PC-3 (cell line): ENCODE results near the gene OR2T12. TPM values are rescaled to one million over a fixed set of nuclear protein-coding genes. Genes with fewer than 3 reads are reported as not detected.
A peak's percentile ranks its signal among the peaks of the same experiment; 100 is the strongest.

ENCODE experiments used
- ATAC-seq: fragments of 200-7000 bp; cut with Tn5 transposase; 2 replicates; pipeline ENCODE4 v1.9.1; 2020; ENCODE audit warnings: mild to moderate bottlenecking, moderate library complexity
- BruUV-seq: library from RNA; stranded (reverse); fragments of 400-500 nt; replicated peaks from 2 replicates; lab custom pipeline; 2021; lab: Mats Ljungman, UMichigan
- CTCF ChIA-PET: fragments of 300-600 bp; sonication (Branson Sonifier 250); formaldehyde crosslinking; loops from one replicate; lab custom pipeline; 2022; ENCODE audit warnings: antibody characterized with exemption; lab: Charles Lee
- POLR2A ChIA-PET: fragments of 300-600 bp; sonication (Branson Sonifier 250); formaldehyde crosslinking; loops from one replicate; lab custom pipeline; 2022; ENCODE audit warnings: antibody characterized with exemption; ENCODE audit not compliant: unreplicated experiment; lab: Charles Lee
- DNase-seq: peaks from one replicate; pipeline ENCODE4 v3.0.0-alpha.2; 2015
- H2AFZ ChIP-seq: fragments of 300-600 bp; sonication (generic); 2 replicates; pipeline ENCODE4 v1.6.0; 2016; ENCODE audit warnings: antibody characterized with exemption, low read length
- H3F3A ChIP-seq: fragments of 300-600 bp; sonication (generic); one replicate; pipeline ENCODE4 v1.6.0; 2017; ENCODE audit warnings: antibody characterized with exemption, low read length, control low read depth, mild to moderate bottlenecking; ENCODE audit not compliant: unreplicated experiment
- H3K27ac ChIP-seq: fragments of 300-600 bp; sonication (generic); 2 replicates; pipeline ENCODE4 v1.5.1; 2016; ENCODE audit warnings: mild to moderate bottlenecking, low read length
- H3K27me3 ChIP-seq: fragments of 300-600 bp; sonication (generic); 2 replicates; pipeline ENCODE4 v1.6.1; 2016; ENCODE audit warnings: low read length, mixed read lengths
- H3K36me3 ChIP-seq: fragments of 300-600 bp; sonication (generic); 2 replicates; pipeline ENCODE4 v1.6.1; 2016; ENCODE audit warnings: low read depth, mixed run types, low read length, mixed read lengths
- H3K4me1 ChIP-seq: fragments of 300-600 bp; sonication (generic); 2 replicates; pipeline ENCODE4 v1.5.1; 2016; ENCODE audit warnings: low read length; ENCODE audit not compliant: insufficient read depth
- H3K4me2 ChIP-seq: fragments of 300-600 bp; sonication (generic); 2 replicates; pipeline ENCODE4 v1.6.0; 2016; ENCODE audit warnings: low read length
- H3K4me3 ChIP-seq: fragments of 300-600 bp; sonication (generic); 2 replicates; pipeline ENCODE4 v1.5.1; 2016; ENCODE audit warnings: mild to moderate bottlenecking, low read length, mixed read lengths
- H3K79me2 ChIP-seq: fragments of 300-600 bp; sonication (generic); 2 replicates; pipeline ENCODE4 v1.6.1; 2017; ENCODE audit warnings: low read length, mixed read lengths
- H3K9ac ChIP-seq: fragments of 300-600 bp; sonication (generic); 2 replicates; pipeline ENCODE4 v1.6.0; 2016; ENCODE audit warnings: mild to moderate bottlenecking, low read length
- H3K9me2 ChIP-seq: fragments of 300-600 bp; sonication (generic); replicated peaks from 2 replicates; pipeline ENCODE4 v1.6.1; 2016; ENCODE audit warnings: mixed run types, low read length, mixed read lengths
- H3K9me3 ChIP-seq: fragments of 300-600 bp; sonication (generic); 2 replicates; pipeline ENCODE4 v1.6.1; 2016; ENCODE audit warnings: low read length, mixed read lengths
- H4K20me1 ChIP-seq: fragments of 300-600 bp; sonication (generic); 2 replicates; pipeline ENCODE4 v1.6.1; 2016; ENCODE audit warnings: low read length, mixed read lengths
- CTCF ChIP-seq: fragments of 300-600 bp; sonication (generic); conservative IDR thresholded peaks from 2 replicates; pipeline ENCODE4 v1.5.1; 2017; ENCODE audit warnings: antibody characterized with exemption, low read depth, mild to moderate bottlenecking, low read length
- EZH2 ChIP-seq: fragments of 300-600 bp; sonication (generic); IDR thresholded peaks from one replicate; pipeline ENCODE4 v1.6.1; 2017; ENCODE audit warnings: antibody characterized with exemption, mild to moderate bottlenecking, low read length; ENCODE audit not compliant: unreplicated experiment
- EZH2phosphoT487 ChIP-seq: fragments of 300-600 bp; sonication (generic); IDR thresholded peaks from 2 replicates; pipeline ENCODE4 v1.6.1; 2018; ENCODE audit warnings: mild to moderate bottlenecking, antibody characterized with exemption, low read length, borderline replicate concordance
- intact Hi-C: fragments of 100-400 bp; cut with micrococcal nuclease; formaldehyde crosslinking; loops from 2 replicates; pipeline ENCODE4 v1.9.0; 2023
- total RNA-seq: library from RNA; depleted of rRNA; stranded (reverse); fragments of >200 nt; gene quantifications from 2 replicates; pipeline ENCODE4 v1.2.3, GENCODE V29; 2014; rRNA removed

Gene OR2T12
- total RNA-seq, 1 experiment from 2014 or later = not detected

GRCh38 chr1:248243204-248243603 lies 60.0 kb downstream of the OR2T12 start:
- Histone ChIP-seq H3K9me2 (no peaks in the 10 kb centered on the region), H3K79me2 (no peaks in the 10 kb centered on the region), H3K9ac (no peak overlapping the region), H3K27ac (no peak overlapping the region), H3K4me2 (peak overlapping the region; percentile 68), H3K4me3 (peak overlapping the region; percentile 37; the same call in 1 of the 2 replicates), H3F3A (no peaks in the 10 kb centered on the region), H2AFZ (peak overlapping the region; percentile 60), H3K9me3 (no peaks in the 10 kb centered on the region), H3K4me1 (no peaks in the 10 kb centered on the region), H4K20me1 (no peaks in the 10 kb centered on the region), H3K36me3 (no peaks in the 10 kb centered on the region), H3K27me3 (peaks cover 5% of the 10 kb centered on the region; the same call in 1 of the 2 replicates)
- ATAC-seq (peak; percentile 85), DNase-seq (peak; percentile 86)
- POLR2A ChIA-PET = no interaction called here
- no peak for TF ChIP-seq EZH2
- no peak for TF ChIP-seq EZH2phosphoT487
- peak; percentile 94 for TF ChIP-seq CTCF
- intact Hi-C loops = loop anchor here (1.0 to 10.0 kb wide), 6 partner anchors 141 to 558 kb away; no protein-coding TSS in a partner anchor
- CTCF ChIA-PET = interaction anchor here (0.6 to 0.7 kb wide), 2 partner anchors 196 to 306 kb away, joined by 3 to 4 read pairs; no protein-coding TSS in a partner anchor
- BruUV-seq = no TSS peak

Other genes starting within 250 kb of the OR2T12 start
- not detected in 2 replicates for gene OR2L13, start 208.2 kb downstream of the OR2T12 start, total RNA-seq
- not detected in 2 replicates for gene OR2M5, start 158.3 kb downstream of the OR2T12 start, total RNA-seq
- not detected in 2 replicates for gene OR2M2, start 128.6 kb downstream of the OR2T12 start, total RNA-seq
- not detected in 2 replicates for gene OR2M3, start 106.2 kb downstream of the OR2T12 start, total RNA-seq
- gene OR2M4, start 72.0 kb downstream of the OR2T12 start, total RNA-seq = not detected in 2 replicates
- gene OR2T33, start 25.4 kb downstream of the OR2T12 start, total RNA-seq = 0.18 TPM in 1 of 2 replicates, not detected in the other
- not detected in 2 replicates for gene OR2M7, start 21.1 kb upstream of the OR2T12 start, total RNA-seq
- gene OR14C36, start 45.4 kb upstream of the OR2T12 start, total RNA-seq = not detected in 2 replicates
- gene OR2T4, start 58.2 kb upstream of the OR2T12 start, total RNA-seq = not detected in 2 replicates
- gene OR2T6, start 72.3 kb upstream of the OR2T12 start, total RNA-seq = not detected in 2 replicates
- not detected in 2 replicates for gene OR2T1, start 99.6 kb upstream of the OR2T12 start, total RNA-seq
- gene OR2T2, start 142.2 kb upstream of the OR2T12 start, total RNA-seq = not detected in 2 replicates
- not detected in 2 replicates for gene OR2T3, start 169.9 kb upstream of the OR2T12 start, total RNA-seq
- not detected in 2 replicates for gene OR2T5, start 185.2 kb upstream of the OR2T12 start, total RNA-seq
- not detected in 2 replicates for gene OR2G6, start 204.6 kb upstream of the OR2T12 start, total RNA-seq